Ovary (tissue), 3 donors: ENCODE data around the gene TBC1D32.
"Not testable (repeated sequence)": the region's sequence is repeated elsewhere in the genome, so short reads cannot be mapped to it uniquely, and the experiment has no call there.

Experiments
- CTCF ChIP-seq, 3 donors: fragments of 450-650 bp in 2 of 3; fragments of 200-600 bp in 1 of 3; IDR thresholded peaks; one replicate each; pipeline versions ENCODE4 v1.5.1 to v1.8.0; 2016 to 2022; ENCODE audit warnings: antibody characterized with exemption in 3 of 3, mild to moderate bottlenecking in 1 of 3
- POLR2A ChIP-seq: fragments of 450-650 bp; IDR thresholded peaks from one replicate; pipeline ENCODE4 v1.6.1; 2017; ENCODE audit warnings: antibody characterized with exemption, mild to moderate bottlenecking, moderate library complexity
- donor health status: DM: no; HTN: no; CAD: no.

- not testable (repeated sequence) for TF ChIP-seq CTCF (IDR thresholded peaks at IDR 0.05); POLR2A
These were observed 290.6 kb downstream of the TBC1D32 start for GRCh38 chr6:121043706-121044105.
